Keratinocyte (primary cell): ENCODE data around the gene EPHB4. TPM values are rescaled to one million over a fixed set of nuclear protein-coding genes. Genes with fewer than 3 reads are reported as not detected.
"Not testable (repeated sequence)": the region's sequence is repeated elsewhere in the genome, so short reads cannot be mapped to it uniquely, and the experiment has no call there.

Experiments
- DNase-seq: peaks from one replicate; pipeline ENCODE4 v3.0.0-alpha.2; 2011; ENCODE audit warnings: low read depth, missing footprints, low spot score
- FAIRE-seq: peaks from 2 replicates; lab custom pipeline; 2011; peaks lifted over from hg19 to GRCh38; lab: Jason Lieb, UNC
- H2AFZ ChIP-seq: 2 replicates; pipeline ENCODE4 v1.6.0; 2012; ENCODE audit warnings: low read length, control low read depth, inconsistent platforms; ENCODE audit not compliant: control insufficient read depth
- H3K27ac ChIP-seq: 2 replicates; pipeline ENCODE4 v1.5.1; 2011; ENCODE audit warnings: low read length; ENCODE audit not compliant: control insufficient read depth, insufficient read depth
- H3K27me3 ChIP-seq: 3 replicates; pipeline ENCODE4 v1.6.0; 2011; ENCODE audit warnings: low read length; ENCODE audit not compliant: control insufficient read depth, insufficient read depth; ENCODE audit errors: extremely low read depth
- H3K36me3 ChIP-seq, 2 experiments: 2 replicates in 1 of 2; 3 replicates in 1 of 2; pipeline ENCODE4 v1.5.1; 2011; ENCODE audit warnings: low read length in 2 of 2, mild to moderate bottlenecking in 1 of 2; ENCODE audit not compliant: control insufficient read depth in 2 of 2, insufficient read depth in 2 of 2; ENCODE audit errors: extremely low read depth in 1 of 2
- H3K4me1 ChIP-seq: 3 replicates; pipeline ENCODE4 v1.5.1; 2011; ENCODE audit warnings: low read length; ENCODE audit not compliant: control insufficient read depth, insufficient read depth; ENCODE audit errors: extremely low read depth
- H3K4me2 ChIP-seq: 3 replicates; pipeline ENCODE4 v1.6.0; 2011; ENCODE audit warnings: low read depth, low read length; ENCODE audit not compliant: control insufficient read depth, insufficient read depth; ENCODE audit errors: extremely low read depth
- H3K4me3 ChIP-seq, 3 experiments: fragments of 200-600 bp in 1 of 3; sonication (generic) in 1 of 3; 2 replicates in 2 of 3; 3 replicates in 1 of 3; pipeline ENCODE4 v1.5.1; 2011 to 2016; ENCODE audit warnings: low read length in 3 of 3, mild to moderate bottlenecking in 3 of 3, control low read depth in 2 of 3, inconsistent platforms in 1 of 3, low read depth in 1 of 3, mixed read lengths in 1 of 3, mixed run types in 1 of 3, moderate library complexity in 1 of 3; ENCODE audit not compliant: control insufficient read depth in 2 of 3, insufficient read depth in 2 of 3; ENCODE audit errors: extremely low read depth in 1 of 3
- H3K79me2 ChIP-seq: 2 replicates; pipeline ENCODE4 v1.6.0; 2012; ENCODE audit warnings: low read length; ENCODE audit not compliant: control insufficient read depth, insufficient read depth
- H3K9ac ChIP-seq: 3 replicates; pipeline ENCODE4 v1.6.0; 2011; ENCODE audit warnings: low read length; ENCODE audit not compliant: control insufficient read depth, insufficient read depth; ENCODE audit errors: extremely low read depth
- H3K9me1 ChIP-seq: 3 replicates; pipeline ENCODE4 v1.6.0; 2011; ENCODE audit warnings: low read length; ENCODE audit not compliant: control insufficient read depth, insufficient read depth; ENCODE audit errors: extremely low read depth
- H3K9me3 ChIP-seq: 2 replicates; pipeline ENCODE4 v1.5.1; 2012; ENCODE audit warnings: low read depth, low read length; ENCODE audit not compliant: control insufficient read depth
- H4K20me1 ChIP-seq: 3 replicates; pipeline ENCODE4 v1.6.0; 2011; ENCODE audit warnings: low read length; ENCODE audit not compliant: control insufficient read depth, insufficient read depth; ENCODE audit errors: extremely low read depth
- EZH2 ChIP-seq: IDR thresholded peaks from one replicate; pipeline ENCODE4 v1.6.1; 2012; ENCODE audit warnings: inconsistent platforms, mild to moderate bottlenecking, low read length, moderate library complexity
- dilution Hi-C: fragments of 300-500 bp; cut with MboI; formaldehyde crosslinking; loops from one replicate; pipeline ENCODE4 v1.7.0; 2020; ENCODE audit warnings: low sequenced_read_pairs; ENCODE audit not compliant: extremely low pct_ligation_motif_present
- polyA plus RNA-seq, 5 experiments: library from polyadenylated mRNA; depleted of rRNA in 3 of 5; stranded (reverse) in 3 of 5; stranded (forward) in 1 of 5; unstranded in 1 of 5; fragments of >200 nt; gene quantifications; 1 replicate in 1 of 5; 2 replicates in 3 of 5; 3 replicates in 1 of 5; pipeline versions ENCODE4 v1.2.1 to v1.2.3, GENCODE V29; 2011 to 2012; ENCODE audit warnings: missing spikeins in 2 of 5, low read depth in 1 of 5, low replicate concordance in 1 of 5
- TF ChIP-seq, protein P1 (sequence below), 3 experiments: IDR thresholded peaks in 1 of 3; conservative IDR thresholded peaks in 1 of 3; optimal IDR thresholded peaks in 1 of 3; 2 replicates in 2 of 3; 3 replicates in 1 of 3; pipeline versions ENCODE3 to v1.5.1; 2011; ENCODE audit warnings: low read length in 3 of 3, mild to moderate bottlenecking in 3 of 3, moderate library complexity in 2 of 3, control low read depth in 1 of 3, inconsistent platforms in 1 of 3; ENCODE audit not compliant: insufficient read depth in 2 of 3; ENCODE audit errors: extremely low read depth in 1 of 3

EPHB4 gene
- polyA plus RNA-seq, 1 donor (not counting 4 experiments of a cell fraction or from before 2014, with no cell fraction given), result 61.4 TPM

DNA sequence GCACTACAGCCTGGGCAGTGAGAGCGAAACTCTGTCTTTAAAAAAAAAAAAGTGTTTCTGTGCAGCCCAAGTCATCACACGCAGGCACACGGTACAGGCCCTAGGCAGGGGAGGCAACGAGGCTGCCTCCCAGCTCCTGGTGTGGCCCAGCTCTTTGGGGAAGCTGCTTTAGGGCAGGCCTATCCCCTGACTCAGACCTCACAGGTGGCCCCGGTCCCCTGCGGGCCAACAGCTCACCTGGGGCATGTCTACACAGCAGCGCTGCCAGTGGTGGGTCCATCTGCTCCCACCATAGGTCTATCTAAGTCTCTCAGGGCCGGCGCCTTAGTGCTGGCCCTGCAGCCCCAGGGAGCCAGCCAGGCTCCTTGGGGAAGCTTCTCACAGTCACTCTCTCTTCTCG, 62.5 kb downstream of the EPHB4 start:
- H3K79me2 ChIP-seq, result no peaks in the 10 kb centered on the region
- H3K9me1 ChIP-seq, result no peaks in the 10 kb centered on the region
- H3K36me3 ChIP-seq, result no peaks in the 10 kb centered on the region
- H3K9me3 ChIP-seq, result no peaks in the 10 kb centered on the region
- peak; percentile 65 for FAIRE-seq
- peaks cover 27% of the 10 kb centered on the region for H3K4me1 ChIP-seq
- H3K27me3 ChIP-seq, result no peaks in the 10 kb centered on the region
- peak overlapping the region; percentile 68 for H2AFZ ChIP-seq
- TF ChIP-seq, protein P1, sequence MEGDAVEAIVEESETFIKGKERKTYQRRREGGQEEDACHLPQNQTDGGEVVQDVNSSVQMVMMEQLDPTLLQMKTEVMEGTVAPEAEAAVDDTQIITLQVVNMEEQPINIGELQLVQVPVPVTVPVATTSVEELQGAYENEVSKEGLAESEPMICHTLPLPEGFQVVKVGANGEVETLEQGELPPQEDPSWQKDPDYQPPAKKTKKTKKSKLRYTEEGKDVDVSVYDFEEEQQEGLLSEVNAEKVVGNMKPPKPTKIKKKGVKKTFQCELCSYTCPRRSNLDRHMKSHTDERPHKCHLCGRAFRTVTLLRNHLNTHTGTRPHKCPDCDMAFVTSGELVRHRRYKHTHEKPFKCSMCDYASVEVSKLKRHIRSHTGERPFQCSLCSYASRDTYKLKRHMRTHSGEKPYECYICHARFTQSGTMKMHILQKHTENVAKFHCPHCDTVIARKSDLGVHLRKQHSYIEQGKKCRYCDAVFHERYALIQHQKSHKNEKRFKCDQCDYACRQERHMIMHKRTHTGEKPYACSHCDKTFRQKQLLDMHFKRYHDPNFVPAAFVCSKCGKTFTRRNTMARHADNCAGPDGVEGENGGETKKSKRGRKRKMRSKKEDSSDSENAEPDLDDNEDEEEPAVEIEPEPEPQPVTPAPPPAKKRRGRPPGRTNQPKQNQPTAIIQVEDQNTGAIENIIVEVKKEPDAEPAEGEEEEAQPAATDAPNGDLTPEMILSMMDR (optimal IDR thresholded peaks at IDR 0.05 in 1 of 3, IDR thresholded peaks at IDR 0.05 in 1 of 3, conservative IDR thresholded peaks at IDR 0.05 in 1 of 3; ENCODE audit: extremely low read depth in 1 of 3, insufficient read depth in 2 of 3, low read length in 3 of 3), result peak in 1 of 3 experiments; percentile 1
- no peak for TF ChIP-seq EZH2
- H3K4me3 ChIP-seq, result no peak overlapping the region
- H4K20me1 ChIP-seq, result no peaks in the 10 kb centered on the region
- dilution Hi-C loops, result no loop called here
- peak; percentile 78 for DNase-seq
- H3K9ac ChIP-seq, result peak overlapping the region; percentile 44
- peak overlapping the region; percentile 67 for H3K27ac ChIP-seq
- peak overlapping the region; percentile 32 for H3K4me2 ChIP-seq

DNA sequence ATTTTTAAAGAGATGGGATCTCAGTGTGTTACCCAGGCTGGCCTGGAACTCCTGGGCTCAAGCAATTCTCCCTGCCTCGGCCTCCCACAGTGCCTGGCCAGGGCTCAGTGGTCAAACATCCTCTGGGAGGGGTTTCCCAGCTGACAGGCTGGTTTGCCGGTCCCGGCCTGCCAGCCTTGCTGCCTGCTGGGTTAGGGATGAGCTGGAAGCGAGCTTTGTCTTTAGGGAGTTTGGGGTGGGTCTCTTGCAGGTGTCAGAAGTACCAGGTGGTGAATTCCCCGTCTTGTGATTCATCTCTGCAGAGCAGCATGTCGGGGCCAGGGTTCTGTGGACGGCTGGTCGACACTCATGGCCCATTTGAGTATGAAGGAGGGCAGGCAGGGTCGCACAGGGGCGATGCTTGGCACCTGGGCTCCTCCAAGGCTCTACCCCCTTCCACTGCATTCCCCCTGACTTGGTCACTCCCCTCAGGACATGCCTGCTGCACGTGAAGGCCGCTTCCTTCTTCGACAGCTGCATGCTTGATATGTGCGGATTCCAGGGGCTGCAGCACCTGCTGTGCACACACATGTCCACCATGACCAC, 63.7 kb downstream of the EPHB4 start:
- peak; percentile 90 for FAIRE-seq
- TF ChIP-seq, protein P1 (optimal IDR thresholded peaks at IDR 0.05 in 1 of 3, IDR thresholded peaks at IDR 0.05 in 1 of 3, conservative IDR thresholded peaks at IDR 0.05 in 1 of 3; ENCODE audit: extremely low read depth in 1 of 3, insufficient read depth in 2 of 3, low read length in 3 of 3), result no peak
- TF ChIP-seq EZH2, result no peak
- peak overlapping the region; percentile 73 for H3K27ac ChIP-seq

DNA sequence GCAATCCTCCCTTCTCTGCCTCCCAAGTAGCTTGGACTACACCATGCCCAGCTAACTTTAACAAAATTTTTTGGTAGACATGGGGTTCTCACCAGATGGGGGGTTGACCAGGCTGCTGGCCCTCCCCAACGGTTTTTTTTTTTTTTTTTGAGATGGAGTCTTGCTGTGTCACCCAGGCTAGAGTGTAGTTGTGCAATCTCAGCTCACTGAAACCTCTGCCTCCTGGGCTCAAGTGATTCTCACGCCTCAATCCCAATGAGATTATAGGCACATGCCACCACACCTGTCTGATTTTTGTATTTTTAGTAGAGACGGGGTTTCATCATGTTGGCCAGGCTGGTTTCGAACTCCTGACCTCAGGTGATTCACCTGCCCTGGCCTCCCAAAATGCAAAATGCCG, 64.5 kb downstream of the EPHB4 start:
- H2AFZ ChIP-seq, H3K9me1 ChIP-seq, H4K20me1 ChIP-seq, dilution Hi-C loops, DNase-seq, H3K9me3 ChIP-seq, H3K4me3 ChIP-seq, H3K27me3 ChIP-seq, H3K79me2 ChIP-seq, FAIRE-seq, H3K36me3 ChIP-seq: not testable (repeated sequence)
- H3K4me2 ChIP-seq, result peak overlapping the region; percentile 27
- H3K27ac ChIP-seq, result peak overlapping the region; percentile 73
- peak overlapping the region; percentile 60 for H3K9ac ChIP-seq
- peaks cover 27% of the 10 kb centered on the region for H3K4me1 ChIP-seq

More for the DNA sequence above, 63.7 kb downstream of the EPHB4 start:
- H3K4me1 ChIP-seq, result peaks cover 27% of the 10 kb centered on the region
- H4K20me1 ChIP-seq, result no peaks in the 10 kb centered on the region
- H3K9ac ChIP-seq, result peak overlapping the region; percentile 60
- DNase-seq, result peak; percentile 91
- H3K9me1 ChIP-seq, result no peaks in the 10 kb centered on the region
- no peaks in the 10 kb centered on the region for H3K27me3 ChIP-seq
- H3K36me3 ChIP-seq, result no peaks in the 10 kb centered on the region
- dilution Hi-C loops, result no loop called here
- no peaks in the 10 kb centered on the region for H3K79me2 ChIP-seq
- peak overlapping the region; percentile 27 for H3K4me2 ChIP-seq
- H2AFZ ChIP-seq, result no peak overlapping the region
- no peaks in the 10 kb centered on the region for H3K9me3 ChIP-seq
- no peak overlapping the region for H3K4me3 ChIP-seq
